IPS-15b (cell line): ENCODE measurements around the gene EIF2B5.

Experiments
- H3K27me3 ChIP-seq: one replicate; pipeline ENCODE4 v1.6.1; 2013; ENCODE audit warnings: low read length; ENCODE audit not compliant: control insufficient read depth, insufficient read depth
- H3K36me3 ChIP-seq: one replicate; pipeline ENCODE4 v1.6.1; 2013; ENCODE audit warnings: low read length; ENCODE audit not compliant: control insufficient read depth, insufficient read depth
- H3K4me1 ChIP-seq: one replicate; pipeline ENCODE4 v1.6.1; 2013; ENCODE audit warnings: mild to moderate bottlenecking, low read length; ENCODE audit not compliant: control insufficient read depth, insufficient read depth
- H3K4me3 ChIP-seq: one replicate; pipeline ENCODE4 v1.5.1; 2013; ENCODE audit warnings: low read depth, low read length
- H3K9ac ChIP-seq: one replicate; pipeline ENCODE4 v1.6.1; 2013; ENCODE audit warnings: low read depth, mild to moderate bottlenecking, low read length
- H3K9me3 ChIP-seq: one replicate; pipeline ENCODE4 v1.6.1; 2013; ENCODE audit warnings: mild to moderate bottlenecking, low read length; ENCODE audit not compliant: control insufficient read depth, insufficient read depth

EIF2B5 gene

DNA sequence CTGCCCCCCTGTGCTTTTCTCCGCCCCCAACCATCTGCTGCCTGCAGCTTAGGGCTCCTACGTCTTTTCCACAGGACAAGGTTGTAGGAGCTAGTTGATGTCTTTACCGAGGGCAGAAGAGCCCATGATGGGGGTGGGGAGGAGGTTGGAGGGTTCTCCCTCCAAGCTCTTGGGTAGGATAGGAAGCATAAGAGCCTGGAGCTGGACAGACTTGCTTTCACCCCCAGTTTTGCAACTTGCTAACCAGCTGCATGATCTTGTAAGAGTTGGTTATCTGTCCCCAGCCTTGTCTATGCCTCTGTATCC lies 51.7 kb downstream of the EIF2B5 start:
- H3K9ac ChIP-seq: peak overlapping the region; percentile 92
- H3K9me3 ChIP-seq: no peaks in the 10 kb centered on the region
- H3K27me3 ChIP-seq: no peaks in the 10 kb centered on the region
- peaks cover 44% of the 10 kb centered on the region for H3K36me3 ChIP-seq
- H3K4me3 ChIP-seq: peak overlapping the region; percentile 80
- H3K4me1 ChIP-seq: peaks cover 6% of the 10 kb centered on the region

DNA sequence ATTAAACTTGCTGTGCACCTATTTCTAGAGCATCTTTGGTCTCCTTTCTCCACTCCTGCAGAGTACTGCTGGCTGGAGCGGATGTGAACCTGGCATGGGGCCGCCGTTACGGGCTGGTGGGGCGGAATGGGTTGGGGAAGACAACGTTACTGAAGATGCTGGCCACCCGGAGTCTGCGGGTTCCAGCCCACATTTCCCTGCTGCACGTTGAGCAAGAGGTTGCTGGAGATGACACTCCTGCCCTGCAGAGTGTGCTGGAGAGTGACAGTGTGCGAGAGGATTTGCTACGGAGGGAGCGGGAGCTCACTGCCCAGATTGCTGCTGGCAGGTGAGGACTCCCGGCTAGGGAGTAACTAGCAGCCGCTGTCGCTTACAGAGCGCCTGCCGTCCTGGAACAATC lies 52.9 kb downstream of the EIF2B5 start:
- H3K4me3 ChIP-seq: no peak overlapping the region
- H3K9me3 ChIP-seq: no peaks in the 10 kb centered on the region
- peaks cover 6% of the 10 kb centered on the region for H3K4me1 ChIP-seq
- peaks cover 46% of the 10 kb centered on the region for H3K36me3 ChIP-seq
- H3K27me3 ChIP-seq: no peaks in the 10 kb centered on the region
- no peak overlapping the region for H3K9ac ChIP-seq

DNA sequence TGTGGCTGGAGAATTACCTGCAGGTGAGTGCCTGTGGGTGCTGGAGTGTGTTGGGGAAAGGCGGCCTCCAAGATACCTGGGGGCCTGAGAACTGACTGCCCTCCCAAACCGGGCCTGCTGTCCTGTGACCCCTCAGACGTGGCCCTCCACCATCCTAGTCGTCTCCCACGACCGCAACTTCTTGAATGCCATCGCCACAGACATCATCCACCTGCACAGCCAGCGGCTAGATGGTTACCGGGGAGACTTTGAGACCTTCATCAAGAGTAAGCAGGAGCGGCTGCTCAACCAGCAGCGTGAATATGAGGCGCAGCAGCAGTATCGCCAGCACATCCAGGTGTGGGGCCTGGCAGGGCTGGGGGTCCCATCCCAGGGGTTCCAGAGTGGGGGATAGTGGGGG lies 54.3 kb downstream of the EIF2B5 start:
- H3K9ac ChIP-seq: no peak overlapping the region
- H3K27me3 ChIP-seq: no peaks in the 10 kb centered on the region
- peaks cover 50% of the 10 kb centered on the region for H3K36me3 ChIP-seq
- peaks cover 6% of the 10 kb centered on the region for H3K4me1 ChIP-seq
- no peak overlapping the region for H3K4me3 ChIP-seq
- no peaks in the 10 kb centered on the region for H3K9me3 ChIP-seq

DNA sequence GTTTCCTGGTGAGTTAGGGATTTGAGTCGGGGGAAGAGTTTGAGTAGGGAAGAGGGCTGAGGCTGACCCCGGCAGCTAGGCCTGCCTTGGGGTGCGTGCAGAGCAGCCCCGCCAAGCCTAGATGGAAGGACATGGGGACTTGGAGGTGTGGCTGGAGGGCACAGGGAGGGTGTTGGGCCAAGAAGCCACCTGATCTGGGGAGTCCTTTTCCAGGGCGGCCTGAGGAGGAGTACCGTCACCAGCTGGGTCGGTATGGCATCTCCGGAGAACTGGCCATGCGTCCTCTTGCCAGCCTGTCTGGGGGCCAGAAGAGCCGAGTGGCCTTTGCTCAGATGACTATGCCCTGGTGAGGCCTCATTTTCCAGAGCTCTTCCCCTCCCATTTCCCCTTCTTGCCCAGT lies 57.7 kb downstream of the EIF2B5 start:
- H3K4me1 ChIP-seq: no peaks in the 10 kb centered on the region
- H3K27me3 ChIP-seq: no peaks in the 10 kb centered on the region
- no peak overlapping the region for H3K4me3 ChIP-seq
- no peaks in the 10 kb centered on the region for H3K9me3 ChIP-seq
- peaks cover 55% of the 10 kb centered on the region for H3K36me3 ChIP-seq
- no peak overlapping the region for H3K9ac ChIP-seq

DNA sequence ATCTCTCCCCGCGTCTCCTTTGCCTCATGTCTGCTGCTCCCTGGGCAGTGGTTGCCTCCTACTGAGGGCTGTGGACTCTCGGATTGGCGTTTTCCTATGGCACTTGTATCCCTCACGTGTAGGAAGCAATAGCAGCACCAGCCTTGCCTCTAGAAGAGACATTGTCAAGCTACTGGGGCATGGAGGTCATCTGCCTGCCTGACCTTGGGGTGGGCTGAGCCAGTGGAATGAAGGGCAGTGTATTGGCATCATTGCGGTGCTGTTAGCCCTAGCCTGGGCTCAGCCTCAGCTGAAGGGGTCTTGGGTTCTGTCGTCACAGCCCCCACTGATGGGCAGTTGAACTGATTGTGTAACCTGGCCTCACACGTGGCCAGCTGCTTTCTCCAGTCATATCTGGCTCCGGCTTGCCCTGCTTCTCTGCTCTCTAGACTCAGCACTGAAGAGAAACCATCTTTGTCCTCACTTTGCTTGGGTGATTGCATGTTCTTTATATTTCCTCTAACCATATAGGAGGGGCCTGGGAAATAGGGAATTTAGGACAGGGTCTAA lies 58.9 kb downstream of the EIF2B5 start:
- Histone ChIP-seq H3K27me3 (no peaks in the 10 kb centered on the region), H3K36me3 (peaks cover 45% of the 10 kb centered on the region), H3K9ac (no peak overlapping the region), H3K4me1 (no peaks in the 10 kb centered on the region), H3K9me3 (no peaks in the 10 kb centered on the region), H3K4me3 (no peak overlapping the region)
